ENCODE measurements around the gene EPS8L1.
A peak's percentile ranks its signal among the peaks of the same experiment; 100 is the strongest.

EPS8L1 gene

DNA sequence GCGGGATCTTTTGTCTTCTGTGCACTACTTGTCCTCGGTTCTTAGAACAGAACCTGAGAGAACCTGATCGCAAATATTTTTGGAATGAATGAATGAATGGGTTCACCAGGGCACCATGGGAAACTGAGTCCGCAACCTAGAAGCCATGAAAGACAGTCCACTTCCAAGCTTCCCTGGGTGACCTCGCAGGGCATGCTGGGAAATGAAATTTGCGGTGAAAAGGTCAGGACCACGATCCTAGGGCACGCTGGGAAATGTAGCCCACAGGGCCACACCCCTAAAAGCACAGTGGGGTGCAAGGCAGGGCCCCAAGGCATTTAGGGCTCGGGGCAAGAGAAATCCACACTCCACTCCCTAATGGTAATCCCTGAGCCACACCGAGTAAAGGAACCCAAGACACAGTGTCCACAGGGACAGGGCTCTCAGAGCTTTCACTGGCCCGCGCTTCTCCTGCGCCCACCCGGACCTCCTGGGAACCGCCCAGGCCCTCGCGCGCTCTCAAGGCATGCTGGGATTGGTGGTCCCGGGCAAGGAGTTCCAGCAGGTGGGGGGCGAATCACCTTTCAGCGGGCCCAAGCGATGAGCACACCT, 42.8 kb downstream of the EPS8L1 start:
- intact Hi-C loops (cut with DNase I; ENCODE audit: low total_unique reads): loop anchor here (5.0 kb wide), 1 partner anchor 651 kb away; no protein-coding TSS in a partner anchor
- Histone ChIP-seq H3K27ac (peak overlapping the region; percentile 75 to 88), H3K4me1 (peaks cover 0 to 42% (median 36%) of the 10 kb centered on the region in 4 donors), H3K4me3 (peak overlapping the region; percentile 83 to 87), H3K27me3 (peaks cover 0 to under 1% of the 10 kb centered on the region in 2 donors), H3K36me3 (no peaks in the 10 kb centered on the region), H3K9me3 (no peaks in the 10 kb centered on the region)
- peak in 1 of 2 donors; percentile 43 for DNase-seq
- TF ChIP-seq, protein P1, sequence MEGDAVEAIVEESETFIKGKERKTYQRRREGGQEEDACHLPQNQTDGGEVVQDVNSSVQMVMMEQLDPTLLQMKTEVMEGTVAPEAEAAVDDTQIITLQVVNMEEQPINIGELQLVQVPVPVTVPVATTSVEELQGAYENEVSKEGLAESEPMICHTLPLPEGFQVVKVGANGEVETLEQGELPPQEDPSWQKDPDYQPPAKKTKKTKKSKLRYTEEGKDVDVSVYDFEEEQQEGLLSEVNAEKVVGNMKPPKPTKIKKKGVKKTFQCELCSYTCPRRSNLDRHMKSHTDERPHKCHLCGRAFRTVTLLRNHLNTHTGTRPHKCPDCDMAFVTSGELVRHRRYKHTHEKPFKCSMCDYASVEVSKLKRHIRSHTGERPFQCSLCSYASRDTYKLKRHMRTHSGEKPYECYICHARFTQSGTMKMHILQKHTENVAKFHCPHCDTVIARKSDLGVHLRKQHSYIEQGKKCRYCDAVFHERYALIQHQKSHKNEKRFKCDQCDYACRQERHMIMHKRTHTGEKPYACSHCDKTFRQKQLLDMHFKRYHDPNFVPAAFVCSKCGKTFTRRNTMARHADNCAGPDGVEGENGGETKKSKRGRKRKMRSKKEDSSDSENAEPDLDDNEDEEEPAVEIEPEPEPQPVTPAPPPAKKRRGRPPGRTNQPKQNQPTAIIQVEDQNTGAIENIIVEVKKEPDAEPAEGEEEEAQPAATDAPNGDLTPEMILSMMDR (IDR thresholded peaks at IDR 0.05): no peak

DNA sequence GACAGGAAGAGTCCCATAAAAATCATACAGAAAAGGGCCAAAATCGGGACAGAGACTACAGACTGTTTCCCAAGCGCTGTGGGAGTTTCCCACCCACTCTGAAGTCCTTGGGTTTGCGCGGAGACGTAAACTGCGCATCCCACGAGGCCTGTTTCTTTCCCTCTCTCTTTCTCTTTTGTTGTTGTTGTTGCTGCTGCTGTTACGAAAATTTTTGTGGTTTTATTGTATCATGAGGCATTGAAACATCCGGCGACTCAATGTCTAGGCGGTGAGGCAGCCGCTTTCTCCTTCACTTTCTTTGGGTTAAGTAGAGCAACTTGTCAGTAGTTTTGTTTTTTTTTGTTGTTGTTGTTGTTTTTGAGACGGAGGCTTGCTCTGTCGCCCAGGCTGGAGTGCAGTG, 43.4 kb downstream of the EPS8L1 start:
- intact Hi-C loops (cut with DNase I; ENCODE audit: low total_unique reads): loop anchor here (5.0 kb wide), 1 partner anchor 652 kb away; no protein-coding TSS in a partner anchor
- no peak for DNase-seq
- TF ChIP-seq, protein P1 (IDR thresholded peaks at IDR 0.05): no peak

DNA sequence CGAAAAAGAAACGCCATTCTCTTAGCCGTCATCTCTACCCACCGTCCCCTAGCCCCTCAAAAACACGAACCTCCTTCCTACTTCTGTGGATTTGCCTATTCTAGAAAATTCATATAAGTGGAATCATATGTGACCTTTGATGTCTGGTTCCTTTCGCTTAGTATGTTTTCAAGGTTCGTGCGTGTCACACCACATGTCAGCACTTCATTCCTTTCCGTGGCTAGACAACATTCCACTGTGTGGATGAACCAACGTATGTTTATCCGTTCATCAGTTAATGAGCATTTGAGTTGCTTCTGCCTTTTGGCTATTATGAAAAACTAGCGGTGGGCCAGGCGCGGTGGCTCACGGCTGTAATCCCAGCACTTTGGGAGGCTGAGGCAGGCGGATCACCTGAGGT, 55.8 kb downstream of the EPS8L1 start:
- peaks cover 0 to 64% of the 10 kb centered on the region in 2 donors for H3K27me3 ChIP-seq
- TF ChIP-seq, protein P1 (IDR thresholded peaks at IDR 0.05): no peak
- no peak overlapping the region for H3K4me3 ChIP-seq
- no peak for DNase-seq
- no peaks in the 10 kb centered on the region for H3K4me1 ChIP-seq
- no peaks in the 10 kb centered on the region for H3K9me3 ChIP-seq
- no peaks in the 10 kb centered on the region for H3K36me3 ChIP-seq
- intact Hi-C loops (cut with DNase I; ENCODE audit: low total_unique reads): no loop called here
- no peak overlapping the region for H3K27ac ChIP-seq

More for the DNA sequence above, 43.4 kb downstream of the EPS8L1 start:
- Histone ChIP-seq H3K36me3 (no peaks in the 10 kb centered on the region), H3K4me1 (peaks cover 0 to 36% (median 30%) of the 10 kb centered on the region in 4 donors), H3K27ac (no peak overlapping the region), H3K27me3 (peaks cover 0 to 6% of the 10 kb centered on the region in 2 donors), H3K9me3 (no peaks in the 10 kb centered on the region), H3K4me3 (no peak overlapping the region)

DNA sequence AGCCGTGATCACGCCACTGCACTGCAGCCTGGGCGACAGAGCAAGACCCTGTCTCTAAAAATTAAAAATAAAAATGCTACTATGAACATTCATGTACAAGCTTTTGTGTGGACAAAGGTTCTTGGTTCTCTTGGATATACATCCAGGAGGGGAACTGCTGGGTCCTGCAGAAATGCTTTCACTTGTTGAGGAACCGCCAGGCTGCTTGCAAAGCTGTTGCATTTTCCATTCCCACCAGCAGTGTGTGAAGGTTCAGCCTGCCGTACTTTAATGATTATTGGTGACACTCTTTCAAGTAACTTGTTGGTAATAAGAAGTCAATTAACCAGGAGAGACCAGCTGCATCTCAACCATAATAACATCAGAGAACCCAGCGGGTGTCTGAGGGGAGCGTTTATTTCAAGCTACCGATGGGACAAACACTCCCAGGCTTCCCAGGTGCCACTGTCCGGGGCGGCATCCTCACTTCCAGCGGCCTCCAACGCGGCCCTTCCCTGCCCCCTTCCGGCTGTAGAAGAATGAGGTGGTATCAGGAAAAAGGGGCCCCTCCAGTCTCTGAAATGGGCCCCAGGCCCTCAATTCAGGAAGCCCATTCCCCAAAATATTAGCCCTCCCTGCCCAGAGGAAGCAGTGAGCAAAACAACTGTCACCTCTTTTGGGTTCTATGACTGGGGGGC, 56.9 kb downstream of the EPS8L1 start:
- Histone ChIP-seq H3K36me3 (no peaks in the 10 kb centered on the region), H3K27me3 (peaks cover 0 to 73% of the 10 kb centered on the region in 2 donors), H3K9me3 (no peaks in the 10 kb centered on the region), H3K4me1 (no peaks in the 10 kb centered on the region), H3K4me3 (no peak overlapping the region), H3K27ac (no peak overlapping the region)
- DNase-seq: no peak
- intact Hi-C loops (cut with DNase I; ENCODE audit: low total_unique reads): no loop called here
- TF ChIP-seq, protein P1 (IDR thresholded peaks at IDR 0.05): no peak

DNA sequence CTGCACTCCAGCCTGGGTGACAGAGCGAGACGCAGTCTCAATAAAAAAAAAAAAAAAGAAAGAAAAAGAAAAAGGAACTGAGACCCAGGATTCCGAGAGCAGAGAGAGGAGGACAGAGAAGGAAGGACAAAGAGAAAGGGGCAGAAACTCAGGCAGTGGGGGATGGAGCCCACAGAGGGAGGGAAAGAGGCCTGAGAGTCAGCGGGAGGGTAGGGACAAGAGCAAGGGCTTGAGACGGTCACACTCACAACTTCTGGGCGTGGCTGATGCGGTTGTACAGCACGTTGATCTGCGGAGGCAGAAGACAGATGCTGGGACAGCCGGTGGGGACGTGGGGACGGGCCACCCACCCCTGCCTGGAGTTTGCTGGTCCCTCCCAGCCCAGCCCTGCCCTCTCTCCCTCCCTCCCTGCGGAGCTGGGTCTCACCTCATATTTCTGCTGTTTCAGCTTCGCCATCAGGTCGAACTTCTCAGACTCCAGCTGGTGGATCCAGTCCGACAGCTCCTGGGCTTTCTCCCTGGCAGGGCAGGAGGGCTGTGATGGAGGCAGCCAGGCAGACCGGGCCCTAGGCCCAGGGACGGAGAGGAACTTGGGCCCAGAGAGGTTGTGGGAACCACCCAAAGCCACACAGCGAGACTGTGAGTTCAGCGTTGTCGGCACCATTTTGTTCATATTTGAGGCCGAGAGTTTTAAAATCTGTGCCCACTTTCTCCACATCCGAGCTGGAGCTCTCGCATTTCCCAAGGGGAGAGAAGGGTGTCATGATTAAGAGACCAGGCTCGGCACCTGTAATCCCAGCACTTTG, 58.2 kb downstream of the EPS8L1 start:
- no peak overlapping the region for H3K4me3 ChIP-seq
- H3K36me3 ChIP-seq: no peaks in the 10 kb centered on the region
- no peak for DNase-seq
- peaks cover 0 to 86% of the 10 kb centered on the region in 2 donors for H3K27me3 ChIP-seq
- intact Hi-C loops (cut with DNase I; ENCODE audit: low total_unique reads): no loop called here
- TF ChIP-seq, protein P1 (IDR thresholded peaks at IDR 0.05): no peak
- H3K9me3 ChIP-seq: no peaks in the 10 kb centered on the region
- H3K27ac ChIP-seq: no peak overlapping the region
- H3K4me1 ChIP-seq: no peaks in the 10 kb centered on the region
